ENCODE data around the gene ZNF385D. TPM values are rescaled to one million over a fixed set of nuclear protein-coding genes. Genes with fewer than 3 reads are reported as not detected.

The ZNF385D gene
- total and polyA plus RNA-seq, 2 of the 13 experiments (the other 11 are each of a cell fraction or from before 2014, with no cell fraction given), result not detected

- FAIRE-seq (no peak), DNase-seq (ENCODE audit: low spot score) (no peak), ATAC-seq (no peak)
- H3K9me3 ChIP-seq (ENCODE audit: low read length), result peaks cover 5% of the 10 kb centered on the region; the same call in 1 of the 2 replicates
- H3K27ac ChIP-seq (ENCODE audit: extremely low read length, insufficient read depth, low read length), result no peak overlapping the region
- CTCF ChIA-PET (ENCODE audit: low intra/inter-chr PET ratio, low total read pairs), result no interaction called here
- H3K4me1 ChIP-seq (ENCODE audit: insufficient read depth, low read length), result no peaks in the 10 kb centered on the region
- no peaks in the 10 kb centered on the region for H4K20me1 ChIP-seq (ENCODE audit: insufficient read depth, low read length)
- WGBS (ENCODE audit: low lambda C conversion rate), result 15% methylated on average over 6 of the region's 6 CpGs
- H3K27me3 ChIP-seq (ENCODE audit: control insufficient read depth in 1 of 2, insufficient read depth in 2 of 2, low read length in 2 of 2), result no peaks in the 10 kb centered on the region
- in situ Hi-C loops (cut with HindIII; ENCODE audit: extremely low pct_ligation_motif_present, low pct_unique_long_range_greater_than_20kb) (no loop called here), intact Hi-C loops (cut with micrococcal nuclease; ENCODE audit: unreplicated experiment) (no loop called here)
- TF ChIP-seq ZMYM2 (CRISPR knock-in tag; IDR thresholded peaks at IDR 0.05) (no peak), SUZ12 (IDR thresholded peaks at IDR 0.05; ENCODE audit: low read depth, low read length) (no peak), ZBED4 (CRISPR knock-in tag; IDR thresholded peaks at IDR 0.05; ENCODE audit: borderline replicate concordance) (no peak), ZNF468 (CRISPR knock-in tag; IDR thresholded peaks at IDR 0.05) (no peak), FOXP4 (CRISPR knock-in tag; IDR thresholded peaks at IDR 0.05) (no peak), GLI4 (CRISPR knock-in tag; IDR thresholded peaks at IDR 0.05; ENCODE audit: borderline replicate concordance) (no peak), ELF3 (CRISPR knock-in tag; IDR thresholded peaks at IDR 0.05) (no peak), ZNF569 (CRISPR knock-in tag; IDR thresholded peaks at IDR 0.05; ENCODE audit: borderline replicate concordance) (no peak), PAXIP1 (CRISPR knock-in tag; conservative IDR thresholded peaks at IDR 0.05) (no peak), SYNCRIP (IDR thresholded peaks at IDR 0.05; ENCODE audit: insufficient read depth, low read depth, low read length) (no peak)
- no peak overlapping the region for H3K9ac ChIP-seq (ENCODE audit: insufficient read depth, low read depth, low read length)
- H3K4me2 ChIP-seq (ENCODE audit: low read depth, low read length), result no peak overlapping the region
- POLR2A ChIA-PET, result no interaction called here
- H2AFZ ChIP-seq (ENCODE audit: low read length), result no peak overlapping the region
- BruUV-seq (replicated peaks), result no TSS peak
- no peak overlapping the region for H3K4me3 ChIP-seq (replicated peaks in 1 of 3; ENCODE audit: insufficient read depth in 1 of 3, low read depth in 2 of 3, low read length in 3 of 3)
- no peaks in the 10 kb centered on the region for H3K79me2 ChIP-seq (ENCODE audit: insufficient read depth, low read length)
- H3K36me3 ChIP-seq (replicated peaks in 1 of 2; ENCODE audit: control insufficient read depth in 1 of 2, insufficient read depth in 2 of 2, low read length in 2 of 2), result no peaks in the 10 kb centered on the region
Observed at GRCh38 chr3:21745966-21746365, 5.0 kb downstream of the ZNF385D start.

Measured in HepG2 (cell line).